Lower leg skin (tissue), 4 donors: ENCODE data around the gene HMG20B. TPM values are rescaled to one million over a fixed set of nuclear protein-coding genes. Genes with fewer than 3 reads are reported as not detected.

Experiments used
- DNase-seq, 2 donors: peaks; one replicate each; pipeline ENCODE4 v3.0.0-alpha.2; 2019; ENCODE audit warnings: low spot score in 2 of 2
- H3K4me3 ChIP-seq: fragments of 200-600 bp; sonication (generic); 2 replicates; pipeline ENCODE4 v1.5.1; 2017; ENCODE audit warnings: mild to moderate bottlenecking, low read depth; ENCODE audit not compliant: poor library complexity, severe bottlenecking
- POLR2A ChIP-seq, 2 donors: fragments of 450-650 bp; IDR thresholded peaks; one replicate each; pipeline ENCODE4 v1.6.1; 2016 to 2017; ENCODE audit warnings: antibody characterized with exemption in 2 of 2, mild to moderate bottlenecking in 1 of 2, moderate library complexity in 1 of 2
- WGBS, 2 donors: methylation state at CpG; one replicate each; pipeline ENCODE4 v1.1.5; 2018; 5-methylcytosine and 5-hydroxymethylcytosine counted together
- intact Hi-C: fragments of 100-400 bp; cut with DNase I; formaldehyde crosslinking; loops from one replicate; pipeline ENCODE4 v1.15.0; 2023; ENCODE audit warnings: low total_unique reads
- total RNA-seq, 4 donors: library from RNA; depleted of rRNA; stranded (reverse); fragments of >200 nt; gene quantifications; one replicate each; pipeline ENCODE4 v1.1.0, GENCODE V29; 2016
- TF ChIP-seq, protein P1 (sequence below), 3 donors: fragments of 450-650 bp; IDR thresholded peaks; one replicate each; pipeline ENCODE4 v1.5.1; 2016; ENCODE audit warnings: antibody characterized with exemption in 3 of 3, mild to moderate bottlenecking in 3 of 3, moderate library complexity in 2 of 3

The HMG20B gene
- total RNA-seq, 4 donors from 2014 or later = 112 to 135 (median 123) TPM

DNA sequence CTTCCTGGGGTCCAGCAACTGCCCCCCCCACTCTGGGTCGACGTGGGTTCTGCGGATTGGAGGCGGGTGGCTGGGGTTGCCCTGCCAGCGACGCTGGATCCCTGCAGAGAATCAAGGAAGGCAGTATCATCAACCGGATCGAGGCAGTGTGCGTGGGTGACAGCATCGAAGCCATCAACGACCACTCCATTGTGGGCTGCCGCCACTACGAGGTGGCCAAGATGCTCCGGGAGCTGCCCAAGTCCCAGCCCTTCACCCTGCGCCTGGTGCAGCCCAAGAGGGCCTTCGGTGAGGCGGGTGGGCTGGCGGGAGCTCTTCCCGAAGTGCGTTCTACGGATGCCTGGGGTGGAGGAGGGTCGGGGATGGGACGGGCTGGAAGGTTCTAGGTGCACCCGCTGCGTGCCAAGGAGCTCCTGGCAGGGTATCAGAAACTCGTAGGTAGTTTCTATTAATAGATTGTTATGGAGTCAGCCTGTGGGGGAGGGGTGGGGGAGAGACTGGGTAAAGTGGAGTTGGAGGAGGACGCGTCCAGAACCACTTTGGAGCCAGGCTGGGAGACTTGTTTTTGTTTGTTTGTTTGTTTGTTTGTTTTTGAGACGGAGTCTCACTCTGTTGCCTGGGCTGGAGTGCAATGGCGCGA is 14.1 kb downstream of the HMG20B start:
- no peak overlapping the region for H3K4me3 ChIP-seq
- intact Hi-C loops = no loop called here
- 56 to 57% methylated on average over 25 to 28 of the region's 31 CpGs for WGBS, 2 donors

DNA sequence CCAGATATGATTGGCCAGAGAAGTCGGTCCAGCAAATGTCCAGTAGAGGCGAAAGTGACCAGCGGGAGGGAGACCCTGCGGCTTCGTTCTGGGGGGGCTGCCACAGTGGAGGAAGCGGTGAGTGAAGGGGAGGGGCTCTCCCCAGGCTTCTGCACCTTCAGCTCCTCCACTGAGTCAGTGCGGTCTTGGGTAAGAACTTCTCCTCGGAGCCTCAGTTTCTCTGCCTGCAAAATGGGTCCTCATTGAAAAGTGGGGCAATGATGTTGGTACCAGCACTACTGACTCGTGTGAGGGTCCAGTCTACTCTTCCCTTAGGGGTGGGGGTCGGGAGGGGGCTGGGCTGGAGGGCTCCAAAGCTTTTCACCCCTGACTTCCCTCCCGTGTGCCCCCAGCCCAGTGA is 16.7 kb downstream of the HMG20B start:
- no peak overlapping the region for H3K4me3 ChIP-seq
- TF ChIP-seq, protein P1, sequence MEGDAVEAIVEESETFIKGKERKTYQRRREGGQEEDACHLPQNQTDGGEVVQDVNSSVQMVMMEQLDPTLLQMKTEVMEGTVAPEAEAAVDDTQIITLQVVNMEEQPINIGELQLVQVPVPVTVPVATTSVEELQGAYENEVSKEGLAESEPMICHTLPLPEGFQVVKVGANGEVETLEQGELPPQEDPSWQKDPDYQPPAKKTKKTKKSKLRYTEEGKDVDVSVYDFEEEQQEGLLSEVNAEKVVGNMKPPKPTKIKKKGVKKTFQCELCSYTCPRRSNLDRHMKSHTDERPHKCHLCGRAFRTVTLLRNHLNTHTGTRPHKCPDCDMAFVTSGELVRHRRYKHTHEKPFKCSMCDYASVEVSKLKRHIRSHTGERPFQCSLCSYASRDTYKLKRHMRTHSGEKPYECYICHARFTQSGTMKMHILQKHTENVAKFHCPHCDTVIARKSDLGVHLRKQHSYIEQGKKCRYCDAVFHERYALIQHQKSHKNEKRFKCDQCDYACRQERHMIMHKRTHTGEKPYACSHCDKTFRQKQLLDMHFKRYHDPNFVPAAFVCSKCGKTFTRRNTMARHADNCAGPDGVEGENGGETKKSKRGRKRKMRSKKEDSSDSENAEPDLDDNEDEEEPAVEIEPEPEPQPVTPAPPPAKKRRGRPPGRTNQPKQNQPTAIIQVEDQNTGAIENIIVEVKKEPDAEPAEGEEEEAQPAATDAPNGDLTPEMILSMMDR (IDR thresholded peaks at IDR 0.05) = no peak
- no peak for TF ChIP-seq POLR2A (IDR thresholded peaks at IDR 0.05)
- DNase-seq = no peak
- WGBS, 2 donors = 80 to 83% methylated on average over 11 of the region's 11 CpGs
- intact Hi-C loops = no loop called here

More for the DNA sequence above, 14.1 kb downstream of the HMG20B start:
- no peak for DNase-seq
- TF ChIP-seq, protein P1 (IDR thresholded peaks at IDR 0.05) = no peak
- TF ChIP-seq POLR2A (IDR thresholded peaks at IDR 0.05) = no peak

DNA sequence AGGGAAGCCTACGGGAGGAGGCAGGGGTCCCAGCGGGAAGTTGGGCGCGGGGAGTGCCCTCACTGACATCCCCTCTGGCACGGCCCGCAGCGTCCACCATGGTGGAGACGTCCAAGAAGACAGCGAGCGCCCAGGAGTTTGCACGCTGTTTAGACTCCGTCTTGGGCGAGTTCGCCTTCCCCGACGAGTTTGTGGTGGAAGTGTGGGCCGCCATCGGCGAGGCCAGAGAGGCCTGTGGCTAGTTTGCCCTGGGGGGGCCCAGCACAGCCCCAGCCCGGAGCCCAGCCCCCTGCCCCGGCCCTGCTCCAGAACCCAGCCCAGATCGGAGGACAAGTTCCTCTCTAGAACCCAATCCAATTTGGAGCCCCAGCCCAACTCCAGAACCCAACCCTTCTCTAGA is 17.2 kb downstream of the HMG20B start:
- 95 to 96% methylated on average over 22 of the region's 22 CpGs for WGBS, 2 donors
- no peak for DNase-seq
- TF ChIP-seq, protein P1 (IDR thresholded peaks at IDR 0.05) = no peak
- TF ChIP-seq POLR2A (IDR thresholded peaks at IDR 0.05) = no peak
- intact Hi-C loops = no loop called here
- no peak overlapping the region for H3K4me3 ChIP-seq

DNA sequence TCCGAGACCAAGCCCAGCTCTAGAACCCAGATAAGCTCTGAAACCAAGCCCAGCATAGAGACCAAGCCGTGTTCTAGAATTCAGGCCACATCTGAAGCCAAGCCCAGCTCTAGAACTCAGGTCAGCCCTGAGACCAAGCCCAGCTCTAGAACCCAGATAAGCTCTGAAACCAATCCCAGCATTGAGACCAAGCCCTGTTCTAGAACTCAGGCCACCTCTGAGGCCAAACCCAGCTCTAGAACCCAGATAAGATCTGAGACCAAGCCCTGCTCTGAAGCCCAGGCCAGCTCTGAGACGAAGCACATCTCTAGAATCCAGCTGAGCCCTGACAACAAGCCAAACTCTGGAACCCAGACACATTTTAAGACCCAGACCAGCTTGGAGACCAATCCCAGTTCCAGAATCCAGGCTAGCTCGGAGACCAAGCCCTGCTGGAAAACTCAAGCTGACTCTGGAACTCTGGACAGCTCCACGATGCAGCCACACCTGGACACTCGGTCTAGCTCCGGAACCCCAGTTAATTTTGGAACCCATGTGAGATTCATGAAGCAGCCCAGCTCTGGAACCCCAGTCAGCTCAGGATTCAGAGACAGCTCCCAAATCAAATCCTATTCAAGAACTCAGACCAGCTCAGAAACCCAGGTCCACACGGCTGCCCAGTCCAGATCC is 18.4 kb downstream of the HMG20B start:
- WGBS, 2 donors = 93 to 94% methylated on average over 8 of the region's 8 CpGs
- intact Hi-C loops = no loop called here
- H3K4me3 ChIP-seq = no peak overlapping the region
- TF ChIP-seq, protein P1 (IDR thresholded peaks at IDR 0.05) = no peak
- TF ChIP-seq POLR2A (IDR thresholded peaks at IDR 0.05) = no peak
- DNase-seq = no peak

DNA sequence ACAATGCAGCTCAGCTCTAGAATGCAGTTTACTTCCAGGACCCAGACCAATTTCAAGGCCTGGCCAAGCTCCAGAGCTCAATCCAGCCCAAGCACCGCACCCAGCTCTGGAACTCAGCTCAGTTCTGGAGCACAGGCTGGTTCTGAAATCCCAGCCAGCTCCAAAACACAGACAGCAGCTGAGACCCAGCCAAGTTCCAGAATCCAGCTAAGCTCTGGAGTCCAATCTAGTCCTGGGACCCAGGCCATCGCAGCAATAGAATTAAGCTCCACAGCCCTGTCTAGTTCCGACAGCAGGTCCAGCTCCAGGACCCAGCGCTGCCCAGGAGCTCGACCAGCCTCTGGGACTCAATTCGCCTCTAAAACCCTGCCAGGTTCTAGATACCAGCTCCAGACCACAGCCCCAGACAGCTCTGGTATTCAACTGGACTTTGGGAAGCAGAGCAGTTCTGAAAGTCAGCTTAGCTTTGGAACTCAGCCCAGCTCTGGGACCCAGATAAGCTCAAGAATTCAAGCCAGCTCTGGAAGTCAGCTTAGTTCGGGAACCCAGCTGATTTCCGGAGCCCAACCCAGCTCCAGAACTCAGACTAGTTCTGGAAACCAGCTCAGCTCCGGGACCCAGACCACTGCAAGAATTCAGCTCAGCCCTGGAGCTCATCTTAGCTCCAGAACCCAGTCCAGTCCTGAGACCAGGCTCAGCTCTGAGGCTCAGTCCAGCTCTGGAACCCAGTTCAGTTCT is 19.3 kb downstream of the HMG20B start:
- intact Hi-C loops = no loop called here
- WGBS, 2 donors = 60 to 70% methylated on average over 9 of the region's 9 CpGs
- TF ChIP-seq, protein P1 (IDR thresholded peaks at IDR 0.05) = no peak
- TF ChIP-seq POLR2A (IDR thresholded peaks at IDR 0.05) = no peak
- no peak overlapping the region for H3K4me3 ChIP-seq
- DNase-seq = no peak
